GM12878 (cell line): ENCODE results near the gene KASH5. TPM values are rescaled to one million over a fixed set of nuclear protein-coding genes. Genes with fewer than 3 reads are reported as not detected.

Experiments
- ATAC-seq: fragments of 200-7000 bp; cut with Tn5 transposase; 3 replicates; pipeline ENCODE4 v1.9.1; 2020; ENCODE audit warnings: mild to moderate bottlenecking, moderate library complexity
- BruUV-seq: library from RNA; stranded (reverse); fragments of 400-500 nt; replicated peaks from 2 replicates; lab custom pipeline; 2021; lab: Mats Ljungman, UMichigan
- CTCF ChIA-PET: fragments of 300-600 bp; sonication (Branson Sonifier 250); formaldehyde crosslinking; extraction: SDS; loops from one replicate; lab custom pipeline; 2021; ENCODE audit warnings: inconsistent platforms; lab: Yijun Ruan, JAX
- POLR2A ChIA-PET: fragments of 350-600 bp; formaldehyde crosslinking; extraction: SDS; loops from one replicate; lab custom pipeline; 2021; ENCODE audit warnings: inconsistent platforms; lab: Charles Lee
- RAD21 ChIA-PET: fragments of 300-600 bp; sonication (Branson Sonifier 250); formaldehyde crosslinking; loops from one replicate; lab custom pipeline; 2023; ENCODE audit warnings: antibody characterized with exemption; ENCODE audit not compliant: unreplicated experiment; lab: Charles Lee
- SMC1A ChIA-PET: fragments of 300-600 bp; sonication (Branson Sonifier 250); formaldehyde crosslinking; loops from one replicate; lab custom pipeline; 2023; ENCODE audit not compliant: unreplicated experiment, uncharacterized antibody; lab: Charles Lee
- DNase-seq: peaks from one replicate; pipeline ENCODE4 v3.0.0-alpha.2; 2011; ENCODE audit warnings: low read depth, low spot score
- FAIRE-seq: peaks from 3 replicates; lab custom pipeline; 2011; peaks lifted over from hg19 to GRCh38; lab: Jason Lieb, UNC
- H2AFZ ChIP-seq: 2 replicates; pipeline ENCODE4 v1.6.0; 2011; ENCODE audit warnings: low read depth, low read length, control low read depth; ENCODE audit not compliant: control insufficient read depth
- H3K27ac ChIP-seq: 2 replicates; pipeline ENCODE4 v1.5.1; 2011; ENCODE audit warnings: control low read depth; ENCODE audit not compliant: control insufficient read depth, insufficient read depth
- H3K27me3 ChIP-seq, 2 experiments: replicated peaks in 1 of 2; 2 replicates each; pipeline versions ENCODE4 v1.6.0 to v1.6.1; 2011; ENCODE audit warnings: low read length in 1 of 2; ENCODE audit not compliant: control insufficient read depth in 2 of 2, insufficient read depth in 2 of 2
- H3K36me3 ChIP-seq, 2 experiments: 2 replicates each; pipeline ENCODE4 v1.5.1; 2011; ENCODE audit warnings: low read length in 1 of 2; ENCODE audit not compliant: control insufficient read depth in 2 of 2, insufficient read depth in 2 of 2
- H3K4me1 ChIP-seq: 2 replicates; pipeline ENCODE4 v1.6.1; 2011; ENCODE audit warnings: mild to moderate bottlenecking, low read length, moderate library complexity, mixed read lengths; ENCODE audit not compliant: control insufficient read depth, insufficient read depth
- H3K4me2 ChIP-seq: 2 replicates; pipeline ENCODE4 v1.6.0; 2011; ENCODE audit warnings: control low read depth; ENCODE audit not compliant: control insufficient read depth, insufficient read depth
- H3K4me3 ChIP-seq: fragments of 200-600 bp; sonication (generic); 2 replicates; pipeline ENCODE4 v1.5.1; 2016
- H3K79me2 ChIP-seq: 2 replicates; pipeline ENCODE4 v1.6.0; 2011; ENCODE audit warnings: low read length; ENCODE audit not compliant: control insufficient read depth, insufficient read depth
- H3K9ac ChIP-seq: 2 replicates; pipeline ENCODE4 v1.8.0; 2011; ENCODE audit warnings: low read length, control low read depth, mixed read lengths; ENCODE audit not compliant: control insufficient read depth, insufficient read depth
- H3K9me3 ChIP-seq: replicated peaks from 3 replicates; pipeline ENCODE4 v1.5.1; 2011; ENCODE audit warnings: mild to moderate bottlenecking, low read length; ENCODE audit not compliant: control insufficient read depth, insufficient read depth
- H4K20me1 ChIP-seq: 2 replicates; pipeline ENCODE4 v1.6.0; 2011; ENCODE audit not compliant: control insufficient read depth, insufficient read depth
- CHD1 ChIP-seq: IDR thresholded peaks from 2 replicates; pipeline ENCODE4 v1.6.1; 2012; ENCODE audit warnings: low read depth, low read length, improper control_type of control experiment
- FOS ChIP-seq: IDR thresholded peaks from 3 replicates; pipeline ENCODE4 v1.6.1; 2011; ENCODE audit warnings: borderline replicate concordance; ENCODE audit not compliant: insufficient read length; ENCODE audit errors: extremely low read depth
- NFIC ChIP-seq: IDR thresholded peaks from 2 replicates; pipeline ENCODE4 v1.6.1; 2012; ENCODE audit warnings: low read depth, mild to moderate bottlenecking, inconsistent platforms, low read length, moderate library complexity
- NFYA ChIP-seq: IDR thresholded peaks from 2 replicates; pipeline ENCODE4 v1.6.1; 2011; ENCODE audit warnings: low read depth, mild to moderate bottlenecking, low read length, improper control_type of control experiment, borderline replicate concordance
- NFYB ChIP-seq: IDR thresholded peaks from 2 replicates; pipeline ENCODE4 v1.6.1; 2011; ENCODE audit warnings: low read depth, mild to moderate bottlenecking, low read length, improper control_type of control experiment, moderate library complexity; ENCODE audit not compliant: insufficient read depth
- NR2C1 ChIP-seq: fragments of 450-650 bp; IDR thresholded peaks from 2 replicates; pipeline ENCODE4 v1.6.1; 2017; ENCODE audit warnings: antibody characterized with exemption, mild to moderate bottlenecking, moderate library complexity
- NRF1 ChIP-seq: conservative IDR thresholded peaks from 2 replicates; pipeline ENCODE4 v1.6.1; 2011; ENCODE audit warnings: mild to moderate bottlenecking, low read depth, low read length, improper control_type of control experiment
- POU2F2 ChIP-seq: IDR thresholded peaks from 3 replicates; pipeline ENCODE4 v1.6.1; 2011; ENCODE audit warnings: low read depth, mild to moderate bottlenecking, low read length, borderline replicate concordance
- SMARCA5 ChIP-seq: fragments of 450-650 bp; IDR thresholded peaks from 2 replicates; pipeline ENCODE4 v1.6.1; 2017; ENCODE audit warnings: mild to moderate bottlenecking
- SRF ChIP-seq, 2 experiments: IDR thresholded peaks; 2 replicates each; pipeline ENCODE4 v1.6.1; 2011; ENCODE audit warnings: low read depth in 2 of 2, low read length in 2 of 2, mild to moderate bottlenecking in 1 of 2, moderate library complexity in 1 of 2
- SUZ12 ChIP-seq: fragments of 200-600 bp; sonication (generic); IDR thresholded peaks from one replicate; pipeline ENCODE4 v1.6.1; 2018; ENCODE audit warnings: antibody characterized with exemption, mild to moderate bottlenecking; ENCODE audit not compliant: unreplicated experiment
- ZNF217 ChIP-seq: fragments of 450-650 bp; IDR thresholded peaks from 2 replicates; pipeline ENCODE4 v1.6.1; 2017; ENCODE audit warnings: antibody characterized with exemption, mild to moderate bottlenecking
- WGBS: methylation state at CpG from one replicate; pipeline ENCODE4 v1.1.6; 2016; ENCODE audit warnings: low lambda C conversion rate; ENCODE audit not compliant: insufficient replicate concordance, insufficient coverage; ENCODE audit errors: missing lambda C conversion rate; 5-methylcytosine and 5-hydroxymethylcytosine counted together
- in situ Hi-C: fragments of 300-500 bp; cut with MboI; formaldehyde crosslinking; loops from 9 replicates; pipeline ENCODE4 v1.14.3; 2018; ENCODE audit warnings: mixed read lengths
- intact Hi-C: fragments of 100-400 bp; cut with micrococcal nuclease; formaldehyde crosslinking; loops from one replicate; pipeline ENCODE4 v1.14.2; 2022; ENCODE audit not compliant: unreplicated experiment
- polyA plus RNA-seq, 11 experiments: library from polyadenylated mRNA; depleted of rRNA in 4 of 11; unstranded in 6 of 11; stranded (reverse) in 5 of 11; fragments of >200 nt; fragmentation: Nextera tagmentation in 4 of 11; fragmentation: Illumina TruSeq in 1 of 11; extraction: Ambion mirVana in 4 of 11; extraction: Trizol in 1 of 11; gene quantifications; 1 replicate in 1 of 11; 2 replicates in 10 of 11; pipeline versions ENCODE4 v1.2.1 to v1.2.3, GENCODE V29; 2011 to 2016; ENCODE audit warnings: inconsistent platforms in 2 of 11, missing spikeins in 2 of 11, low read depth in 1 of 11
- total RNA-seq, 4 experiments: library from RNA; depleted of rRNA in 3 of 4; stranded (reverse); fragments of >200 nt in 3 of 4; fragmentation: Illumina TruSeq in 1 of 4; extraction: Trizol in 1 of 4; gene quantifications; 2 replicates each; pipeline versions ENCODE4 v1.2.1 to v1.2.3, GENCODE V29; 2013 to 2021
- TF ChIP-seq, protein P1 (sequence below): fragments of 450-650 bp; conservative IDR thresholded peaks from 2 replicates; pipeline ENCODE4 v1.6.1; 2017; ENCODE audit warnings: mild to moderate bottlenecking, moderate library complexity
- TF ChIP-seq, protein P2 (sequence below): fragments of 450-650 bp; IDR thresholded peaks from 2 replicates; pipeline ENCODE4 v1.6.1; 2016; ENCODE audit warnings: mild to moderate bottlenecking
- TF ChIP-seq, protein P3 (sequence below): fragments of 450-650 bp; IDR thresholded peaks from 2 replicates; pipeline ENCODE4 v1.6.1; 2017; ENCODE audit warnings: mild to moderate bottlenecking, moderate library complexity

The KASH5 gene
- total and polyA plus RNA-seq, 10 of the 15 experiments (the other 5 are each of a cell fraction or from before 2014, with no cell fraction given), result 0.03 to 0.06 (median 0.05) TPM; not detected in 7

DNA sequence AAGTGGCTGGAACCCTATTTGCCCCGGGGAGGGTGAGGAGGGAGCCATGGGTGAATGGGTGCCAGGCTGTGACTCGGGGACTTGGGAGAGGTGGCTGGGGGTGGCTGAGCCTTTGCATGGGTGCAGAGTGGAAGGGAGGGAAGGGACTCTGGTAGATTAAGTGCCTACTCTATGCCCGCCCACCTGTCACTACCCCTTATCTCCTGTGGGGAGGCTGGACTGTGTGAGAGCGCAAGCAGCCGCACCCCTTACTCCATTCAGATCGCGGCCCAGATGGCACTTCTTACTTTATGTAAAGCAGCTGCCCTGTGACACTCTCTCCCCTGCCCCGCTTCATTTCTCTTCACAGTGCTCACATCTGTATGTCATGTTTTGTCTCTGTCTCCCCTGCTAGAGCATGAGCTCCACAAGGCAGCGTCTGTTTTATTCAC lies 2.9 kb downstream of the KASH5 start:
- RAD21 ChIA-PET, result interaction anchor here (0.7 to 3.0 kb wide), 20 partner anchors 10 to 164 kb away, joined by 3 to 23 read pairs (median 4); partner anchors contain the start of genes FLT3LG and PIH1D1
- Histone ChIP-seq H4K20me1 (no peaks in the 10 kb centered on the region), H3K4me1 (no peaks in the 10 kb centered on the region; the same call in 1 of the 2 replicates), H3K79me2 (no peaks in the 10 kb centered on the region), H3K4me3 (no peak overlapping the region), H3K27me3 (no peaks in the 10 kb centered on the region), H3K4me2 (no peak overlapping the region), H3K9ac (no peak overlapping the region), H2AFZ (no peak overlapping the region), H3K36me3 (no peaks in the 10 kb centered on the region), H3K9me3 (no peaks in the 10 kb centered on the region), H3K27ac (no peak overlapping the region)
- intact Hi-C loops, result no loop called here
- CTCF ChIA-PET, result interaction anchor here (0.6 to 5.7 kb wide), 38 partner anchors 10 to 293 kb away, joined by 3 to 68 read pairs (median 5); partner anchors contain the start of genes FLT3LG, GFY and PIH1D1
- in situ Hi-C loops, result loop anchor here (5.0 kb wide), 1 partner anchor 46 kb away; no protein-coding TSS in a partner anchor
- no peak for DNase-seq
- SMC1A ChIA-PET, result interaction anchor here (0.6 to 2.9 kb wide), 18 partner anchors 13 to 165 kb away, joined by 3 to 15 read pairs (median 5); partner anchors contain the start of genes CD37, FLT3LG and PIH1D1
- POLR2A ChIA-PET, result interaction anchor here (0.5 to 2.0 kb wide), 6 partner anchors 43 to 264 kb away, joined by 3 to 5 read pairs (median 4); partner anchors contain the start of gene PIH1D1
- WGBS, result 1% methylated on average over 9 of the region's 9 CpGs
- TF ChIP-seq POU2F2 (no peak), NRF1 (no peak), ZNF217 (no peak), FOS (no peak), NFYB (no peak), SUZ12 (no peak), CHD1 (no peak), SMARCA5 (no peak), NR2C1 (no peak), SRF (IDR thresholded peaks at IDR 0.05; ENCODE audit: low read depth in 2 of 2, low read length in 2 of 2) (no peak), NFYA (no peak), NFIC (no peak)
- TF ChIP-seq, protein P1, sequence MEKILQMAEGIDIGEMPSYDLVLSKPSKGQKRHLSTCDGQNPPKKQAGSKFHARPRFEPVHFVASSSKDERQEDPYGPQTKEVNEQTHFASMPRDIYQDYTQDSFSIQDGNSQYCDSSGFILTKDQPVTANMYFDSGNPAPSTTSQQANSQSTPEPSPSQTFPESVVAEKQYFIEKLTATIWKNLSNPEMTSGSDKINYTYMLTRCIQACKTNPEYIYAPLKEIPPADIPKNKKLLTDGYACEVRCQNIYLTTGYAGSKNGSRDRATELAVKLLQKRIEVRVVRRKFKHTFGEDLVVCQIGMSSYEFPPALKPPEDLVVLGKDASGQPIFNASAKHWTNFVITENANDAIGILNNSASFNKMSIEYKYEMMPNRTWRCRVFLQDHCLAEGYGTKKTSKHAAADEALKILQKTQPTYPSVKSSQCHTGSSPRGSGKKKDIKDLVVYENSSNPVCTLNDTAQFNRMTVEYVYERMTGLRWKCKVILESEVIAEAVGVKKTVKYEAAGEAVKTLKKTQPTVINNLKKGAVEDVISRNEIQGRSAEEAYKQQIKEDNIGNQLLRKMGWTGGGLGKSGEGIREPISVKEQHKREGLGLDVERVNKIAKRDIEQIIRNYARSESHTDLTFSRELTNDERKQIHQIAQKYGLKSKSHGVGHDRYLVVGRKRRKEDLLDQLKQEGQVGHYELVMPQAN, result no peak
- TF ChIP-seq, protein P2, sequence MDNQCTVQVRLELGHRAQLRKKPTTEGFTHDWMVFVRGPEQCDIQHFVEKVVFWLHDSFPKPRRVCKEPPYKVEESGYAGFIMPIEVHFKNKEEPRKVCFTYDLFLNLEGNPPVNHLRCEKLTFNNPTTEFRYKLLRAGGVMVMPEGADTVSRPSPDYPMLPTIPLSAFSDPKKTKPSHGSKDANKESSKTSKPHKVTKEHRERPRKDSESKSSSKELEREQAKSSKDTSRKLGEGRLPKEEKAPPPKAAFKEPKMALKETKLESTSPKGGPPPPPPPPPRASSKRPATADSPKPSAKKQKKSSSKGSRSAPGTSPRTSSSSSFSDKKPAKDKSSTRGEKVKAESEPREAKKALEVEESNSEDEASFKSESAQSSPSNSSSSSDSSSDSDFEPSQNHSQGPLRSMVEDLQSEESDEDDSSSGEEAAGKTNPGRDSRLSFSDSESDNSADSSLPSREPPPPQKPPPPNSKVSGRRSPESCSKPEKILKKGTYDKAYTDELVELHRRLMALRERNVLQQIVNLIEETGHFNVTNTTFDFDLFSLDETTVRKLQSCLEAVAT, result no peak
- TF ChIP-seq, protein P3, sequence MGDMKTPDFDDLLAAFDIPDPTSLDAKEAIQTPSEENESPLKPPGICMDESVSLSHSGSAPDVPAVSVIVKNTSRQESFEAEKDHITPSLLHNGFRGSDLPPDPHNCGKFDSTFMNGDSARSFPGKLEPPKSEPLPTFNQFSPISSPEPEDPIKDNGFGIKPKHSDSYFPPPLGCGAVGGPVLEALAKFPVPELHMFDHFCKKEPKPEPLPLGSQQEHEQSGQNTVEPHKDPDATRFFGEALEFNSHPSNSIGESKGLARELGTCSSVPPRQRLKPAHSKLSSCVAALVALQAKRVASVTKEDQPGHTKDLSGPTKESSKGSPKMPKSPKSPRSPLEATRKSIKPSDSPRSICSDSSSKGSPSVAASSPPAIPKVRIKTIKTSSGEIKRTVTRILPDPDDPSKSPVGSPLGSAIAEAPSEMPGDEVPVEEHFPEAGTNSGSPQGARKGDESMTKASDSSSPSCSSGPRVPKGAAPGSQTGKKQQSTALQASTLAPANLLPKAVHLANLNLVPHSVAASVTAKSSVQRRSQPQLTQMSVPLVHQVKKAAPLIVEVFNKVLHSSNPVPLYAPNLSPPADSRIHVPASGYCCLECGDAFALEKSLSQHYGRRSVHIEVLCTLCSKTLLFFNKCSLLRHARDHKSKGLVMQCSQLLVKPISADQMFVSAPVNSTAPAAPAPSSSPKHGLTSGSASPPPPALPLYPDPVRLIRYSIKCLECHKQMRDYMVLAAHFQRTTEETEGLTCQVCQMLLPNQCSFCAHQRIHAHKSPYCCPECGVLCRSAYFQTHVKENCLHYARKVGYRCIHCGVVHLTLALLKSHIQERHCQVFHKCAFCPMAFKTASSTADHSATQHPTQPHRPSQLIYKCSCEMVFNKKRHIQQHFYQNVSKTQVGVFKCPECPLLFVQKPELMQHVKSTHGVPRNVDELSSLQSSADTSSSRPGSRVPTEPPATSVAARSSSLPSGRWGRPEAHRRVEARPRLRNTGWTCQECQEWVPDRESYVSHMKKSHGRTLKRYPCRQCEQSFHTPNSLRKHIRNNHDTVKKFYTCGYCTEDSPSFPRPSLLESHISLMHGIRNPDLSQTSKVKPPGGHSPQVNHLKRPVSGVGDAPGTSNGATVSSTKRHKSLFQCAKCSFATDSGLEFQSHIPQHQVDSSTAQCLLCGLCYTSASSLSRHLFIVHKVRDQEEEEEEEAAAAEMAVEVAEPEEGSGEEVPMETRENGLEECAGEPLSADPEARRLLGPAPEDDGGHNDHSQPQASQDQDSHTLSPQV, result no peak
- TF ChIP-seq, all 136 proteins: peak for 0
- FAIRE-seq (no peak), ATAC-seq (peak; percentile 60)
- BruUV-seq, result no TSS peak
